Adrenal gland (tissue), 12 donors: ENCODE measurements around the gene LRRC26. TPM values are rescaled to one million over a fixed set of nuclear protein-coding genes. Genes with fewer than 3 reads are reported as not detected.

ENCODE experiments used
- DNase-seq, 7 donors: peaks; one replicate each; pipeline ENCODE4 v3.0.0-alpha.2; 2019 to 2020
- H3K27ac ChIP-seq, 5 donors: fragments of 200-600 bp; sonication (generic) in 4 of 5; 1 replicate in 3 of 5; 2 replicates in 2 of 5; pipeline versions ENCODE4 v1.5.1 to v1.8.0; 2016 to 2020; ENCODE audit warnings: mild to moderate bottlenecking in 1 of 5
- H3K27me3 ChIP-seq: fragments of 200-600 bp; 2 replicates; pipeline ENCODE4 v1.8.0; 2021
- H3K36me3 ChIP-seq, 2 donors: fragments of 200-600 bp; replicated peaks in 1 of 2; 1 replicate in 1 of 2; 2 replicates in 1 of 2; pipeline versions ENCODE4 v1.5.1 to v1.8.0; 2018 to 2022
- H3K4me1 ChIP-seq, 2 donors: fragments of 200-600 bp; replicated peaks in 1 of 2; 1 replicate in 1 of 2; 2 replicates in 1 of 2; pipeline versions ENCODE4 v1.5.1 to v1.8.0; 2018 to 2021
- H3K4me3 ChIP-seq, 4 donors: fragments of 200-600 bp; sonication (generic) in 3 of 4; one replicate each; pipeline ENCODE4 v1.5.1; 2016 to 2018
- H3K9me3 ChIP-seq, 3 donors: fragments of 200-600 bp; sonication (generic) in 1 of 3; replicated peaks in 1 of 3; 1 replicate in 2 of 3; 2 replicates in 1 of 3; pipeline versions ENCODE4 v1.5.1 to v1.8.0; 2016 to 2021
- CTCF ChIP-seq, 6 experiments: fragments of 450-650 bp in 4 of 6; fragments of 200-600 bp in 2 of 6; sonication (generic) in 1 of 6; IDR thresholded peaks; 1 replicate in 5 of 6; 2 replicates in 1 of 6; pipeline versions ENCODE4 v1.5.1 to v1.8.0; 2016 to 2021; ENCODE audit warnings: antibody characterized with exemption in 6 of 6, mild to moderate bottlenecking in 2 of 6, moderate library complexity in 1 of 6
- POLR2A ChIP-seq, 2 donors: fragments of 450-650 bp; IDR thresholded peaks; one replicate each; pipeline ENCODE4 v1.6.1; 2017; ENCODE audit warnings: antibody characterized with exemption in 2 of 2, mild to moderate bottlenecking in 2 of 2, moderate library complexity in 1 of 2
- WGBS, 4 donors: extraction: QIAGEN DNeasy Blood & Tissue Kit in 2 of 4; methylation state at CpG; one replicate each; pipeline versions ENCODE4 v1.1.5 to v1.1.7; 2013 to 2017; 5-methylcytosine and 5-hydroxymethylcytosine counted together
- intact Hi-C, 2 donors: fragments of 100-400 bp; cut with DNase I; formaldehyde crosslinking; loops; one replicate each; pipeline versions ENCODE4 v1.14.1 to v1.15.0; 2022 to 2023
- polyA plus RNA-seq, 3 donors: library from polyadenylated mRNA; stranded (reverse); fragments of 200-250 nt in 2 of 3; fragments of 350-450 nt in 1 of 3; fragmentation: Illumina TruSeq in 1 of 3; extraction: RNeasy Lipid Tissue Mini Kit (QIAGEN cat#74804) in 1 of 3; gene quantifications; one replicate each; pipeline ENCODE4 v1.2.3, GENCODE V29; 2013 to 2014
- total RNA-seq, 9 donors: library from RNA; depleted of rRNA in 4 of 9; stranded (reverse); fragments of >200 nt in 4 of 9; fragments of 120-200 nt in 1 of 9; fragmentation: NEBNext Ultra II Directional in 1 of 9; extraction: Animal tissue kit (Norgen Biotek cat#: 25700) in 1 of 9; gene quantifications; one replicate each; pipeline versions ENCODE4 v1.1.0 to v1.2.4, GENCODE V29; 2013 to 2023
- donor health status: healthy with polysubstance abuse.
- donor health status: Bipolar disorder and iron deficiency.
- donor health status: DM: yes; HTN: yes; CAD: no.
- donor health status: DM: no; HTN: no; CAD: no.
- donor health status: DM: no; HTN: no; CAD: no.
- donor health status: DM: yes; HTN: yes; CAD: no.

The LRRC26 gene
- total and polyA plus RNA-seq, 12 donors = not detected

DNA sequence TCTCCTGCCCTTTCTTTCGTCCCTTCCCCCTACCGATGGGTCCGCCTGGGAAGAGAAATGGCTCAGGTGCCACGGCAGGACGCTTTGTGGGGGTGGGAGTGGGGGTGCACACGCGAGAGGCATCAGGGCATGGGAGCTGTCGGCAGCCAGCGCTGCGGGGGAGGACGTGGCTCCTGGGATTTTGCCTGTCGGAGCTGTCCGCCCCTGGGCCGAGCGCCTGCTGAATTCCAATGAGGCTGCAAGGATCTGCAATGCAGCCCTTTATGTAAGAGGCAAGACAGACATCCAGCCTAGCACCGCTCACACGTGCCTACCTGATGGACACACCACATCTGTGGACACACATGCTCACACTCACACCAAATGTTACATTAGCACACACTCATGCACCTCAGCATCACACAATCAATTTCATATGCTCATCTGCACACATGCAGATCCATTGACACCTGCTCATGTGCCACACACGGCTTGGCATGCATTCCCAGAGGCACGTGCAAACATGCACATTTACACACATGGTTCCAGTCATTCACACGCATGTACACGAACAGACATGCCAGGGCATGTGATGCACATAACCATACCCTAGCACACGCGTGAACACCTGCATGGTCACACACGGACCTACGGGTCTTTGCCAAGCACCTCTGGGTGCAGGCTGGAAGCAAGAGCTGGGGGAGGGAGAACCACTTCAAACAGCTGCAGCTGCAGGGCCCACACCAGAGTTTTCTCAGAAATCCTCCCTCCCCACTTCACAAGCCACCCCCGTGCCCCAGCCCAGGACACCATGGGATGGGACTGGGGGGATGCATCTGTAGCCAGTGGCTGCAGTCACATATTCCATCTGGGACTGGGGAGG is 29.5 kb downstream of the LRRC26 start:
- Histone ChIP-seq H3K36me3 (no peaks in the 10 kb centered on the region), H3K27ac (no peak overlapping the region), H3K9me3 (no peaks in the 10 kb centered on the region), H3K4me3 (no peak overlapping the region), H3K4me1 (peaks cover 0 to 4% of the 10 kb centered on the region in 2 donors), H3K27me3 (peaks cover 84% of the 10 kb centered on the region)
- no peak for DNase-seq
- 50 to 61% (median 56%) methylated on average over 18 to 26 of the region's 26 CpGs for WGBS, 4 donors
- no peak for TF ChIP-seq CTCF (IDR thresholded peaks at IDR 0.05)
- no peak for TF ChIP-seq POLR2A (IDR thresholded peaks at IDR 0.05)
- intact Hi-C loops = no loop called here

DNA sequence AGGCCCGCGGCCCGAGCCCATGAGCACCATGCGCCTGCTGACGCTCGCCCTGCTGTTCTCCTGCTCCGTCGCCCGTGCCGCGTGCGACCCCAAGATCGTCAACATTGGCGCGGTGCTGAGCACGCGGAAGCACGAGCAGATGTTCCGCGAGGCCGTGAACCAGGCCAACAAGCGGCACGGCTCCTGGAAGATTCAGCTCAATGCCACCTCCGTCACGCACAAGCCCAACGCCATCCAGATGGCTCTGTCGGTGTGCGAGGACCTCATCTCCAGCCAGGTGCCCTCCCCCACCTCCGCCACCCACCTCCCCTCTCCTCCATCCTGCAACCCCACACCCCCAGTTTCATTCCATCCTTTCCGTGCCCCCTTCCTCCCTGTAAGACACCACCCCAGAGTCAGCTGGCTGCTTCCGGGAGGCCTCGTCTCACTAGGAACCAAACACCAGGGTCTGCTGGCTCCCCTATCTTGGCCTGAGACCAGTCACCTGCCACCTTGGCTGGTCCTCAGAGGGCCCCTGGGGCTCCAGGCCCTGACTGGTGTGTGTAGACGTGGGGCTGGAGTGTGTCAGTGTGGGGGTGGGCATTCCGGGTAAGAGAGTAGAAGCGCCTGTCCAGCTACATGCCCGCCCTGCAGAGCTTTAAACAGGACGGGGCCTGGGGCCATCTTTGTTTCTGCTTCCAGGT is 30.2 kb downstream of the LRRC26 start:
- no peak for TF ChIP-seq POLR2A (IDR thresholded peaks at IDR 0.05)
- TF ChIP-seq CTCF (IDR thresholded peaks at IDR 0.05) = no peak
- no peak for DNase-seq
- Histone ChIP-seq H3K27me3 (peaks cover 86% of the 10 kb centered on the region), H3K36me3 (no peaks in the 10 kb centered on the region), H3K4me3 (no peak overlapping the region), H3K9me3 (no peaks in the 10 kb centered on the region), H3K4me1 (peaks cover 0 to 4% of the 10 kb centered on the region in 2 donors), H3K27ac (no peak overlapping the region)
- WGBS, 4 donors = 23 to 45% (median 32%) methylated on average over 18 to 37 of the region's 37 CpGs
- intact Hi-C loops = no loop called here

- Histone ChIP-seq H3K36me3 (no peaks in the 10 kb centered on the region), H3K27ac (no peak within 1 kb of the TSS), H3K27me3 (peaks cover 85% of the 10 kb centered on the region), H3K9me3 (no peaks in the 10 kb centered on the region), H3K4me1 (peaks cover 0 to 4% of the 10 kb centered on the region in 2 donors), H3K4me3 (no peak within 1 kb of the TSS)
- no peak for TF ChIP-seq CTCF (IDR thresholded peaks at IDR 0.05)
- no peak for TF ChIP-seq POLR2A (IDR thresholded peaks at IDR 0.05)
- intact Hi-C loops = no loop called here
- DNase-seq = peak in 4 of 7 donors; percentile 35 to 61 (median 51)
- 2 to 10% (median 4%) methylated on average over 9 to 104 of the region's 104 CpGs for WGBS, 4 donors
Measured at GRCh38 chr9:137138722-137139467, 31.0 kb downstream of the LRRC26 start, which contains the start of gene GRIN1. Gene GRIN1 (plus strand): TSS chr9:137139154. CDS start chr9:137139487, 333 bp downstream.
